Caco-2 (cell line): ENCODE results near the gene DHX34. TPM values are rescaled to one million over a fixed set of nuclear protein-coding genes. Genes with fewer than 3 reads are reported as not detected.

Experiments used
- BruUV-seq: library from RNA; stranded (reverse); fragments of 400-500 nt; replicated peaks from 2 replicates; lab custom pipeline; 2021; lab: Mats Ljungman, UMichigan
- CTCF ChIA-PET: fragments of 300-600 bp; sonication (Branson Sonifier 250); formaldehyde crosslinking; loops from one replicate; lab custom pipeline; 2022; ENCODE audit warnings: antibody characterized with exemption; lab: Charles Lee
- POLR2A ChIA-PET: fragments of 300-600 bp; sonication (Branson Sonifier 250); formaldehyde crosslinking; loops from one replicate; lab custom pipeline; 2022; ENCODE audit warnings: antibody characterized with exemption; lab: Charles Lee
- DNase-seq, 2 experiments: peaks; one replicate each; pipeline versions ENCODE4 v3.0.0 to v3.0.0-alpha.2; 2020 to 2022
- H3K27me3 ChIP-seq: replicated peaks from 2 replicates; pipeline ENCODE4 v1.6.0; 2011; ENCODE audit warnings: low read length; ENCODE audit not compliant: control insufficient read depth, insufficient read depth
- H3K36me3 ChIP-seq: 2 replicates; pipeline ENCODE4 v1.5.1; 2011; ENCODE audit warnings: low read length; ENCODE audit not compliant: control insufficient read depth, insufficient read depth
- H3K4me1 ChIP-seq: fragments of 250-450 bp; sonication (Bioruptor Pico); 2 replicates; pipeline ENCODE4 v1.5.1; 2020; ENCODE audit warnings: mild to moderate bottlenecking
- H3K4me3 ChIP-seq: 2 replicates; pipeline ENCODE4 v1.5.1; 2011; ENCODE audit warnings: low read depth, mild to moderate bottlenecking, control low read depth, low read length
- H3K9me3 ChIP-seq: fragments of 250-450 bp; sonication (Bioruptor Pico); 2 replicates; pipeline ENCODE4 v1.5.1; 2020; ENCODE audit warnings: mild to moderate bottlenecking, moderate library complexity
- H3K27ac Mint-ChIP-seq: one replicate; pipeline ENCODE4 v1.8.0; 2022; ENCODE audit warnings: mixed read lengths; ENCODE audit not compliant: unreplicated experiment
- H3K27me3 Mint-ChIP-seq: one replicate; pipeline ENCODE4 v1.8.0; 2022; ENCODE audit warnings: mixed read lengths; ENCODE audit not compliant: insufficient read depth, unreplicated experiment
- H3K36me3 Mint-ChIP-seq: one replicate; pipeline ENCODE4 v1.8.0; 2022; ENCODE audit warnings: mild to moderate bottlenecking, mixed read lengths; ENCODE audit not compliant: insufficient read depth, unreplicated experiment
- H3K4me1 Mint-ChIP-seq: one replicate; pipeline ENCODE4 v1.8.0; 2022; ENCODE audit warnings: low read depth, mixed read lengths; ENCODE audit not compliant: unreplicated experiment
- H3K4me3 Mint-ChIP-seq: one replicate; pipeline ENCODE4 v1.8.0; 2022; ENCODE audit warnings: mild to moderate bottlenecking, moderate library complexity, mixed read lengths; ENCODE audit not compliant: unreplicated experiment
- H3K9me3 Mint-ChIP-seq: one replicate; pipeline ENCODE4 v1.8.0; 2022; ENCODE audit warnings: mixed read lengths; ENCODE audit not compliant: unreplicated experiment
- CTCF ChIP-seq, 2 experiments: fragments of 200-600 bp in 1 of 2; IDR thresholded peaks; 1 replicate in 1 of 2; 2 replicates in 1 of 2; pipeline versions ENCODE4 v1.5.1 to v1.8.0; 2011 to 2022; ENCODE audit warnings: antibody characterized with exemption in 1 of 2, control low read depth in 1 of 2, inconsistent platforms in 1 of 2, low read depth in 1 of 2, low read length in 1 of 2, mild to moderate bottlenecking in 1 of 2, moderate library complexity in 1 of 2; ENCODE audit not compliant: insufficient read depth in 1 of 2, severe bottlenecking in 1 of 2, unreplicated experiment in 1 of 2
- intact Hi-C: fragments of 100-400 bp; cut with micrococcal nuclease; formaldehyde crosslinking; loops from one replicate; pipeline ENCODE4 v1.10.0; 2022; ENCODE audit not compliant: unreplicated experiment
- total RNA-seq: library from RNA; stranded (reverse); gene quantifications from 2 replicates; pipeline ENCODE4 v1.2.3, GENCODE V29; 2022

Gene DHX34
- total RNA-seq, 1 experiment from 2014 or later: 28.7 TPM

- H3K27me3 ChIP-seq: no peaks in the 10 kb centered on the region
- no peaks in the 10 kb centered on the region for H3K36me3 Mint-ChIP-seq
- H3K4me1 ChIP-seq: peaks cover 13% of the 10 kb centered on the region
- no peak overlapping the region for H3K4me3 Mint-ChIP-seq
- H3K4me3 ChIP-seq: no peak overlapping the region
- H3K9me3 Mint-ChIP-seq: no peaks in the 10 kb centered on the region
- BruUV-seq: no TSS peak
- no peak for TF ChIP-seq CTCF (IDR thresholded peaks at IDR 0.05; ENCODE audit: insufficient read depth in 1 of 2, low read depth in 1 of 2, low read length in 1 of 2, severe bottlenecking in 1 of 2, unreplicated experiment in 1 of 2)
- intact Hi-C loops: no loop called here
- POLR2A ChIA-PET: no interaction called here
- no peak for DNase-seq
- H3K4me1 Mint-ChIP-seq: no peaks in the 10 kb centered on the region
- no peaks in the 10 kb centered on the region for H3K36me3 ChIP-seq
- H3K9me3 ChIP-seq: no peaks in the 10 kb centered on the region
- no peak overlapping the region for H3K27ac Mint-ChIP-seq
- peaks cover 2% of the 10 kb centered on the region for H3K27me3 Mint-ChIP-seq
- CTCF ChIA-PET: interaction anchor here (1.1 to 1.6 kb wide), 2 partner anchors 43 to 52 kb away, joined by 3 to 6 read pairs; partner anchors contain the start of gene KPTN
Observed at GRCh38 chr19:47432091-47432490, 83.0 kb downstream of the DHX34 start.

Other genes with a start within 250 kb of the DHX34 start
- gene ZC3H4, start 235.5 kb upstream of the DHX34 start, total RNA-seq: 70.3 and 77.7 TPM in 2 replicates
- 238 and 251 TPM in 2 replicates for gene SAE1, start 218.5 kb upstream of the DHX34 start, total RNA-seq
- gene BBC3, start 118.1 kb upstream of the DHX34 start, total RNA-seq: 10.5 and 10.8 TPM in 2 replicates
- gene CCDC9, start 92.8 kb upstream of the DHX34 start, total RNA-seq: 43.1 and 44.3 TPM in 2 replicates
- 10.1 and 10.4 TPM in 2 replicates for gene INAFM1, start 74.4 kb upstream of the DHX34 start, total RNA-seq
- 0.48 and 1.3 TPM in 2 replicates for gene C5AR1, start 39.5 kb upstream of the DHX34 start, total RNA-seq
- not detected in 2 replicates for gene C5AR2, start 17.1 kb upstream of the DHX34 start, total RNA-seq
- gene MEIS3, start 70.2 kb downstream of the DHX34 start, total RNA-seq: 16.2 and 16.8 TPM in 2 replicates
- 1.2 and 1.3 TPM in 2 replicates for gene SLC8A2, start 122.6 kb downstream of the DHX34 start, total RNA-seq
- gene KPTN, start 134.9 kb downstream of the DHX34 start, total RNA-seq: 19.7 and 20.6 TPM in 2 replicates
- gene NAPA, start 165.7 kb downstream of the DHX34 start, total RNA-seq: 149 TPM in 2 replicates
- not detected in 2 replicates for gene ZNF541, start 223.8 kb downstream of the DHX34 start, total RNA-seq